ENCODE data around the gene HLA-F.

- TF ChIP-seq, protein P1, sequence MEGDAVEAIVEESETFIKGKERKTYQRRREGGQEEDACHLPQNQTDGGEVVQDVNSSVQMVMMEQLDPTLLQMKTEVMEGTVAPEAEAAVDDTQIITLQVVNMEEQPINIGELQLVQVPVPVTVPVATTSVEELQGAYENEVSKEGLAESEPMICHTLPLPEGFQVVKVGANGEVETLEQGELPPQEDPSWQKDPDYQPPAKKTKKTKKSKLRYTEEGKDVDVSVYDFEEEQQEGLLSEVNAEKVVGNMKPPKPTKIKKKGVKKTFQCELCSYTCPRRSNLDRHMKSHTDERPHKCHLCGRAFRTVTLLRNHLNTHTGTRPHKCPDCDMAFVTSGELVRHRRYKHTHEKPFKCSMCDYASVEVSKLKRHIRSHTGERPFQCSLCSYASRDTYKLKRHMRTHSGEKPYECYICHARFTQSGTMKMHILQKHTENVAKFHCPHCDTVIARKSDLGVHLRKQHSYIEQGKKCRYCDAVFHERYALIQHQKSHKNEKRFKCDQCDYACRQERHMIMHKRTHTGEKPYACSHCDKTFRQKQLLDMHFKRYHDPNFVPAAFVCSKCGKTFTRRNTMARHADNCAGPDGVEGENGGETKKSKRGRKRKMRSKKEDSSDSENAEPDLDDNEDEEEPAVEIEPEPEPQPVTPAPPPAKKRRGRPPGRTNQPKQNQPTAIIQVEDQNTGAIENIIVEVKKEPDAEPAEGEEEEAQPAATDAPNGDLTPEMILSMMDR (IDR thresholded peaks at IDR 0.05; ENCODE audit: low read depth, low read length): no peak
- TF ChIP-seq POLR2A (IDR thresholded peaks at IDR 0.05; ENCODE audit: extremely low read depth, insufficient read length) (no peak), MYC (IDR thresholded peaks at IDR 0.05; ENCODE audit: low read depth, low read length) (no peak)
- TF ChIP-seq, protein P2, sequence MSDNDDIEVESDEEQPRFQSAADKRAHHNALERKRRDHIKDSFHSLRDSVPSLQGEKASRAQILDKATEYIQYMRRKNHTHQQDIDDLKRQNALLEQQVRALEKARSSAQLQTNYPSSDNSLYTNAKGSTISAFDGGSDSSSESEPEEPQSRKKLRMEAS (IDR thresholded peaks at IDR 0.05; ENCODE audit: low read depth, low read length): no peak
These were observed 41.4 kb upstream of the HLA-F start for GRCh38 chr6:29681811-29682210.
